Stimulated activated naive CD8-positive, alpha-beta T cell treated with anti-CD3 and anti-CD28 coated beads, Interleukin-15, Interleukin-2, amounts not matched to agents 100 U/mL and 50 U/mL, for 24 hours (primary cell): Measurements from ENCODE around the gene NUP153.

ENCODE experiments used
- ATAC-seq: fragments of 150-1000 bp; cut with Tn5 transposase; one replicate; pipeline ENCODE4 v1.10.0; 2021
- DNase-seq: peaks from one replicate; pipeline ENCODE4 v3.0.0; 2021

NUP153 gene

GRCh38 chr6:17662585-17662984 is 44.1 kb downstream of the NUP153 start:
- ATAC-seq: no peak
- DNase-seq: no peak

GRCh38 chr6:17656644-17657043 is 50.1 kb downstream of the NUP153 start:
- no peak for ATAC-seq
- no peak for DNase-seq

GRCh38 chr6:17656092-17656491 is 50.6 kb downstream of the NUP153 start:
- DNase-seq: no peak
- no peak for ATAC-seq

- ATAC-seq: peak; percentile 94
- DNase-seq: no peak
Measured at GRCh38 chr6:17653198-17653882, 53.4 kb downstream of the NUP153 start.

- no peak for ATAC-seq
- no peak for DNase-seq
Measured at GRCh38 chr6:17650656-17651309, 55.9 kb downstream of the NUP153 start.

- DNase-seq (no peak), ATAC-seq (no peak)
Measured at GRCh38 chr6:17648745-17649144, 58.0 kb downstream of the NUP153 start.

GRCh38 chr6:17640477-17640917 is 66.2 kb downstream of the NUP153 start:
- ATAC-seq (no peak), DNase-seq (no peak)

GRCh38 chr6:17638212-17638715 is 68.5 kb downstream of the NUP153 start:
- ATAC-seq: no peak
- no peak for DNase-seq

GRCh38 chr6:17635568-17635967 is 71.2 kb downstream of the NUP153 start:
- DNase-seq (no peak), ATAC-seq (no peak)

GRCh38 chr6:17633465-17634188 is 73.1 kb downstream of the NUP153 start:
- DNase-seq (no peak), ATAC-seq (peak; percentile 90)

GRCh38 chr6:17632934-17633333 is 73.8 kb downstream of the NUP153 start:
- DNase-seq (no peak), ATAC-seq (no peak)

GRCh38 chr6:17630511-17631073 is 76.1 kb downstream of the NUP153 start:
- no peak for ATAC-seq
- no peak for DNase-seq

- ATAC-seq (no peak), DNase-seq (no peak)
Measured at GRCh38 chr6:17629824-17630510, 76.8 kb downstream of the NUP153 start.

GRCh38 chr6:17628873-17629272 is 77.9 kb downstream of the NUP153 start:
- ATAC-seq: no peak
- DNase-seq: no peak

GRCh38 chr6:17624396-17624795 is 82.3 kb downstream of the NUP153 start:
- ATAC-seq: no peak
- DNase-seq: no peak

GRCh38 chr6:17622144-17622543 is 84.6 kb downstream of the NUP153 start:
- no peak for ATAC-seq
- DNase-seq: no peak

- no peak for ATAC-seq
- no peak for DNase-seq
Measured at GRCh38 chr6:17621003-17621402, 85.7 kb downstream of the NUP153 start.

GRCh38 chr6:17615794-17616193 is 90.9 kb downstream of the NUP153 start:
- ATAC-seq (no peak), DNase-seq (no peak)

GRCh38 chr6:17612048-17612447 is 94.7 kb downstream of the NUP153 start:
- DNase-seq (no peak), ATAC-seq (no peak)

- no peak for ATAC-seq
Measured at GRCh38 chr6:17610835-17611234, 95.9 kb downstream of the NUP153 start.

GRCh38 chr6:17606606-17607005 is 100.1 kb downstream of the NUP153 start:
- no peak for ATAC-seq
- no peak for DNase-seq

More at GRCh38 chr6:17610835-17611234, 95.9 kb downstream of the NUP153 start:
- DNase-seq: no peak

GRCh38 chr6:17602888-17603287 is 103.8 kb downstream of the NUP153 start:
- DNase-seq (no peak), ATAC-seq (peak; percentile 25)
